T47D (cell line): Measurements from ENCODE around the gene DDN.

Experiments
- DNase-seq, 2 experiments: peaks; one replicate each; pipeline versions ENCODE4 v3.0.0 to v3.0.0-alpha.2; 2011 to 2012; ENCODE audit warnings: low read depth in 1 of 2, low spot score in 1 of 2
- JUND ChIP-seq: IDR thresholded peaks from 2 replicates; pipeline ENCODE4 v1.6.1; 2012; ENCODE audit warnings: low read depth
- in situ Hi-C: cut with HindIII; loops from 2 replicates; pipeline ENCODE4 v1.10.0; 2016; ENCODE audit warnings: low sequenced_read_pairs, low pct_unique_long_range_greater_than_20kb

The DDN gene

GRCh38 chr12:49027846-49028555, 28.8 kb upstream of the DDN start:
- DNase-seq, result no peak
- in situ Hi-C loops, result no loop called here
- no peak for TF ChIP-seq JUND

- in situ Hi-C loops, result no loop called here
- TF ChIP-seq JUND, result no peak
- DNase-seq, result no peak
Measured at GRCh38 chr12:49026678-49027480, 27.7 kb upstream of the DDN start.

DNA sequence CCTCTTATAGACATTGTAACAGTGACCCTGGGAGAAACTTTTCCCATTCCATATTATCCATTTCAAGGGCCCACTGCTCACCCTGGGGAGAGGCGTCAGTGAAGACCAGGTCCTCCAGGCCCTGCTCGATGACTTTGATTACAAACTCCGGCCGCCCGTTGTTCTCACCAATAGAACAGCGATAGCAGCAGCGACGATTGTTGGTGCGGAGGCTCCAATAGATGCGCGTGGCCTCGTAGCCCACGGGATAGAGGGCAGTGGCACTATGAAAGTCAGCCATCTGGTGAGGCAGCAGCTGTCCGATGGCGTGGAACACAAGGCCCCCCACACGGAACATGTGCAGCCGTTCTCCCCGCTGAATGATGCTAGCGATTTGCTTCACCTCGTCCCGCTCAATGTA, 26.9 kb upstream of the DDN start:
- TF ChIP-seq JUND, result no peak
- in situ Hi-C loops, result no loop called here

DNA sequence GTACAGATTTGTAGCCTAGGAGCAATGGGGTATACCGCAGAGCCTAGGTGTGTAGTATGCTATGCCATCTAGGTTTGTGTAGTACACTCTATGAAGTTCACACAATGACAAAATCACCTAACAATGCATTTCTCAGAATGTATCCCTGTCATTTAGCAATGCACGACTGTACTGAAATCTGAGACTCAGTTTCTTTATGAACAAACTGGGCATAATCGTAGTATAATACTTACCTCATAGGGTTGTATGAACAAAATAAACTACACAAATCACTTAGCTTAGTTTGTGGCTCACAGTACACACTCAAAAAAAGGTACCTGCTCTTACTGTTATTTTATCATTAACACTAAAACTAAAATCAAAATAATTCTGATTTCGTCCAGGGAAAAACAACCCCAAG, 26.3 kb upstream of the DDN start:
- DNase-seq, result no peak
- TF ChIP-seq JUND, result no peak
- in situ Hi-C loops, result no loop called here

More for the DNA sequence above, 26.9 kb upstream of the DDN start:
- no peak for DNase-seq

DNA sequence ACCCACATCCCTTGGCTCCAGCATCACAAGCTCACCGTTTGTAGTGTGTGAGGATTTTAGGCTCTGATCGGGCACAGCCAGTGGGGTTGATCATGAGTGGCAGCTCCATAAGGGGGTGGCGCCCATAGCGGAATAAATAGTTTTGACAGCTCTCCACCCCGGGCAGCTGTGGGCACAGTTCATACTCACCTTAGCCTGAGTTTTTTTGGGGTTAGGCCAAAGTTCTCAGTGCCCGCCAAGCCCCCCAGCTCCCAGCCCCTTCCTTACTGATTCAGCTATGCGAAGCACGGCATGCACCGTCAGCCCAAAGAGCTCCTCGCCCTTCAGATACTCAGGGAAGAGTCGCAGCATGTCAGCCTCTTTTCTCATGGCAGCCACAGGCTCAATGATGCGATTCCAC, 25.4 kb upstream of the DDN start:
- TF ChIP-seq JUND, result no peak
- in situ Hi-C loops, result no loop called here
- no peak for DNase-seq

- in situ Hi-C loops, result no loop called here
- no peak for TF ChIP-seq JUND
Measured at GRCh38 chr12:49023812-49024211, 24.6 kb upstream of the DDN start.

GRCh38 chr12:49022558-49023178, 23.5 kb upstream of the DDN start:
- TF ChIP-seq JUND, result no peak
- in situ Hi-C loops, result no loop called here

More at GRCh38 chr12:49023812-49024211, 24.6 kb upstream of the DDN start:
- DNase-seq, result no peak

DNA sequence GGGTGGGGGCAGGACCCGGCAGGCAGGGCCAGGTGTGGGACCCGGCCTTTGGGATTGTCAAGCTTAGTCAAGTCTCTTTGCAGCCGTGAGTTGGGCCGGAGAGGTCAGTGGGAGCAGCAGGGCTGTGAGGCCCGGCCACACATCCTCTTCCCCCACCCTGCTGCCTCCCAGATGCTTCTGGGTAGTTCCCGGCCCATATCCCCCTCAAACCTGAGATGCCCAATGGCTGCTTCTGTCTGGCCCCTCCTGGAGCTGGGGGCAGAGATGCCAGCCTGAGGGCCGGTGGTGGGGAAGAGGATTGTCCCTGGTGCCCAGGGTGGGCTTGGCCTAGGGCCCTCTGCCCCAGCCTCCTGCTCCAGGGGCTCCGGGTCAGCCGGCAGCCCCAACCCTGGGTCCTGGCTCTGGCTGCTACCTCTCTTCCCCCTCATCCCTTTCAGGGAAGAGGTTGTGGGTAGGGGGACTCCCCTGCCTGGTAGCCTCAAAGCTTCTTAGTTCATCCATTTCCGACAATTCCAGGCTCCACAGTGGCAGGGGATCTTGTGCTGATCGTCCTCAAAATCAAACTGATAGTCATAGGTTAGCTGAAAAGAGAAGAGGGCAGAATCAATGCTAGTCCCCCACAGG, 22.2 kb upstream of the DDN start:
- no peak for TF ChIP-seq JUND
- in situ Hi-C loops, result no loop called here
- no peak for DNase-seq

More at GRCh38 chr12:49022558-49023178, 23.5 kb upstream of the DDN start:
- no peak for DNase-seq

GRCh38 chr12:49020441-49020840, 21.3 kb upstream of the DDN start:
- no peak for TF ChIP-seq JUND
- in situ Hi-C loops, result no loop called here
- no peak for DNase-seq

DNA sequence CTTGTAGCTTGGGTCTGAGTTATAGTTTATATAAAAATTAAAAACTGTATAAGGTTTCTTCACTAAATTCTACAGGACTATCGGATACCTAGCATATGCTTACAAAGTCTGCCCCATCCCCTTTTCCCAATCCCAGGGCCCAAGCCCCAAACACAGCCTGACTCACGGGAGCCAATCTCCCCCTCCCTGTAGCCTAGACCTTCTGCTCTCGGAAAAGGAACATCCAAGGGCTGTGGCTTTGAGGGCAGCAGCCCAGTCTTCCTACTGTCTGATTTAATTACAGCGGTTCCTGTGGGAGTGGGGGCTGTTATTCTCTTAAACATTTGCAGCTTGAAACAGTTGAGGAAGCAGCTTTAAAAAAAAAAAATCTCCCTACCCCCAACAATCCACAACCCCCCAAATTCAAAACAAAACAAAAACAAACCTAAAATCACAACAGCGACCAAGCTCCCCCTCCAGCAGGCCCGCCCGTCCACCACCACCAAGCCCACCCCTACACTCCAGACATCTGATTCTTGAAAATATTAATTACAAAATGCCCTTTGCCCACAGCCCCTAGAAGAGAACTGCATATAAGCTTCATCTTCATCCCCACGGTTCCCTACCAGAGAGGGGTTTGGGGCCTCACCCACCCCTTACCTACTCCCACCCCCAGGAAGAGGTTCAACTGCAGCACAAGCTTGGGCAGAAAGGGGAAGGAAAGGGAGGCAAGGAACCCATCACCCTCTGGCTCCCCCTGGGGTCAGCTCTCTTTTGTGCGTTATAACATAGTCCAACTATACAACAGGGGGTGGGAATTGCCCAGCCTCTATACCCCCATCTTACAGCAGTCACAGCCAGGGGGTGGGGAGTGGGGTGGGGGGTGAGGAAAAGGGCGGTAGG, 20.5 kb upstream of the DDN start:
- peak in 1 of 2 experiments; percentile 47 for DNase-seq
- TF ChIP-seq JUND, result no peak
- in situ Hi-C loops, result no loop called here

DNA sequence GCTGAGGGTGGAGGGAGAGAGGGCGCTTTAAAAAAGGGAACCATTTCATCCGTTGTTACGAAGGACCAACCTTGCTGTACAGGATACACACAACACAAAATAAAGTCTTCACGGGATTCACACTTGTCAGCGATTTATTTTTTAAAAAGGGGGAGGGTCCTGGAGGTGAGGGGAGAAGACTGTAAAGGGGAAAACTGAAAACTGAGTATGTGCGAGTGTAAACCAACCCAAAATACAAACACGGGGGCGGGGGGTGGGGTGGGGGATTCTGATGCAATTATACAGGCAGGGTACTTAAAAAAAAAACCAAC, 19.9 kb upstream of the DDN start:
- in situ Hi-C loops, result no loop called here
- no peak for DNase-seq
- no peak for TF ChIP-seq JUND
